ENCODE measurements around the gene JSRP1. TPM values are rescaled to one million over a fixed set of nuclear protein-coding genes. Genes with fewer than 3 reads are reported as not detected.

The JSRP1 gene
- total and polyA plus RNA-seq, 2 donors (not counting 1 experiment from before 2014, with no cell fraction given), result not detected

DNA sequence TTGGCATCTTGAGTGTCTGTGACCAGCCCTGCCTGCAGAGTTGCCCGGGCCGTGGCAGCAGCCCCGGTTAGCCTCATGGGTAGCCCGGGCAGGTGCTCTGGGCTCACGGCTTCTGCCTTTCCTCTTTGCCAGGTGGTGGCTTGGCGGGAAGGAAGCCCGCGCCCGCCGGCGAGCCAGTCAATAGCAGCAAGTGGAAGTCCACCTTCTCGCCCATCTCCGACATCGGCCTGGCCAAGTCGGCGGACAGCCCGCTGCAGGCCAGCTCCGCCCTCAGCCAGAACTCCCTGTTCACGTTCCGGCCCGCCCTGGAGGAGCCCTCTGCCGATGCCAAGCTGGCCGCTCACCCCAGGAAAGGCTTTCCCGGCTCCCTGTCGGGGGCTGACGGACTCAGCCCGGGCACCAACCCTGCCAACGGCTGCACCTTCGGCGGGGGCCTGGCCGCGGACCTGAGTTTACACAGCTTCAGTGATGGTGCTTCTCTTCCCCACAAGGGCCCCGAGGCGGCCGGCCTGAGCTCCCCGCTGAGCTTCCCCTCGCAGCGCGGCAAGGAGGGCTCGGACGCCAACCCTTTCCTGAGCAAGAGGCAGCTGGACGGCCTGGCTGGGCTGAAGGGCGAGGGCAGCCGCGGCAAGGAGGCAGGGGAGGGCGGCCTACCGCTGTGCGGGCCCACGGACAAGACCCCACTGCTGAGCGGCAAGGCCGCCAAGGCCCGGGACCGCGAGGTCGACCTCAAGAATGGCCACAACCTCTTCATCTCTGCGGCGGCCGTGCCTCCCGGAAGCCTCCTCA lies 30.0 kb downstream of the JSRP1 start:
- Histone ChIP-seq H3K27ac (ENCODE audit: insufficient read depth, low read length) (no peak overlapping the region), H2AFZ (ENCODE audit: low read length) (no peak overlapping the region), H3K27me3 (ENCODE audit: control insufficient read depth, insufficient read depth, low read length) (no peaks in the 10 kb centered on the region), H4K20me1 (ENCODE audit: control insufficient read depth, extremely low read depth, insufficient read depth, low read length) (no peaks in the 10 kb centered on the region), H3K4me1 (ENCODE audit: control insufficient read depth, extremely low read depth, insufficient read depth, low read length) (no peaks in the 10 kb centered on the region), H3K36me3 (ENCODE audit: control insufficient read depth, insufficient read depth, low read length) (peaks cover 42% of the 10 kb centered on the region), H3K9me3 (ENCODE audit: control insufficient read depth, insufficient read depth, low read depth, low read length) (no peaks in the 10 kb centered on the region), H3K9ac (ENCODE audit: insufficient read depth, low read length) (no peak overlapping the region), H3K4me2 (ENCODE audit: extremely low read depth, insufficient read depth, low read length) (no peak overlapping the region), H3K79me2 (ENCODE audit: control insufficient read depth, insufficient read depth, low read length) (no peaks in the 10 kb centered on the region), H3K4me3 (replicated peaks in 1 of 4; ENCODE audit: control extremely low read depth in 1 of 4, insufficient read depth in 1 of 4, low read depth in 3 of 4, low read length in 4 of 4) (no peak overlapping the region)
- no peak for DNase-seq (ENCODE audit: low read depth in 2 of 2)
- TF ChIP-seq, protein P1, sequence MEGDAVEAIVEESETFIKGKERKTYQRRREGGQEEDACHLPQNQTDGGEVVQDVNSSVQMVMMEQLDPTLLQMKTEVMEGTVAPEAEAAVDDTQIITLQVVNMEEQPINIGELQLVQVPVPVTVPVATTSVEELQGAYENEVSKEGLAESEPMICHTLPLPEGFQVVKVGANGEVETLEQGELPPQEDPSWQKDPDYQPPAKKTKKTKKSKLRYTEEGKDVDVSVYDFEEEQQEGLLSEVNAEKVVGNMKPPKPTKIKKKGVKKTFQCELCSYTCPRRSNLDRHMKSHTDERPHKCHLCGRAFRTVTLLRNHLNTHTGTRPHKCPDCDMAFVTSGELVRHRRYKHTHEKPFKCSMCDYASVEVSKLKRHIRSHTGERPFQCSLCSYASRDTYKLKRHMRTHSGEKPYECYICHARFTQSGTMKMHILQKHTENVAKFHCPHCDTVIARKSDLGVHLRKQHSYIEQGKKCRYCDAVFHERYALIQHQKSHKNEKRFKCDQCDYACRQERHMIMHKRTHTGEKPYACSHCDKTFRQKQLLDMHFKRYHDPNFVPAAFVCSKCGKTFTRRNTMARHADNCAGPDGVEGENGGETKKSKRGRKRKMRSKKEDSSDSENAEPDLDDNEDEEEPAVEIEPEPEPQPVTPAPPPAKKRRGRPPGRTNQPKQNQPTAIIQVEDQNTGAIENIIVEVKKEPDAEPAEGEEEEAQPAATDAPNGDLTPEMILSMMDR (conservative IDR thresholded peaks at IDR 0.05 in 1 of 2, IDR thresholded peaks at IDR 0.05 in 1 of 2; ENCODE audit: low read depth in 1 of 2, low read length in 2 of 2), result no peak
- no peak for TF ChIP-seq EZH2 (IDR thresholded peaks at IDR 0.05; ENCODE audit: low read length, missing control alignments)

DNA sequence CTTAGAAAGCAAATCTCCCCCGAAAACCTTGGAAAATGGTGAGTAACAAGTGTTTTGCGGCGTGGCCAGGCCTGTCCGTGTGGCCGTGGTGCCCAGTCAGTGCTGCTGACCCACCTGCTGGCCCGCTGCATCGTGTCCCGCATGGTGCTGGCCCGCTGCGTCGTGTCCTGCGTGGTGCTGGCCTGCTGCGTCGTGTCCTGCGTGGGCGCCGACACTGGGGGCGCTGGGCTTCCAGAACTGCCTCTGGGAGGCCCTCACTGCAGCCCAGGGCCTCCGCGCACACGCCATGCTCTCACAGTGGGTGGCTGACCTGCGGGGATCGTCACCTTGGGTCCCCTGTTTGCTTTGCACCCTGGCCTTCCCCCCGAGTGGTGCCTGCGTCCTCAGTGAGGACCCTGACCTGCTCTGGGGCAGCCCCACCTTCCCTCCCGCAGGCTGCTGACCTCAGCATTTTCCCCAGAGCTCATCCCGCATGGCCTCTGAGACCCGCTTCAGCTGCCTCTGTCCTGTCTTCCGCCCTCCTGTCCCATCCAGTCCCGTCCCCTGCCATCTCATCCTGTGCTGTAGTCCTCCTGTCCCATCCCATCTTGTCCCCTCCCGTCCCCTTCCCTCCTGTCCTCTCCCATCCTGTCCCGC lies 30.7 kb downstream of the JSRP1 start:
- no peaks in the 10 kb centered on the region for H3K79me2 ChIP-seq (ENCODE audit: control insufficient read depth, insufficient read depth, low read length)
- H3K9me3 ChIP-seq (ENCODE audit: control insufficient read depth, insufficient read depth, low read depth, low read length), result no peaks in the 10 kb centered on the region
- H3K4me3 ChIP-seq (replicated peaks in 1 of 4; ENCODE audit: control extremely low read depth in 1 of 4, insufficient read depth in 1 of 4, low read depth in 3 of 4, low read length in 4 of 4), result no peak overlapping the region
- TF ChIP-seq EZH2 (IDR thresholded peaks at IDR 0.05; ENCODE audit: low read length, missing control alignments), result no peak
- TF ChIP-seq, protein P1 (conservative IDR thresholded peaks at IDR 0.05 in 1 of 2, IDR thresholded peaks at IDR 0.05 in 1 of 2; ENCODE audit: low read depth in 1 of 2, low read length in 2 of 2), result no peak
- no peak for DNase-seq (ENCODE audit: low read depth in 2 of 2)
- H3K36me3 ChIP-seq (ENCODE audit: control insufficient read depth, insufficient read depth, low read length), result peaks cover 41% of the 10 kb centered on the region
- H3K9ac ChIP-seq (ENCODE audit: insufficient read depth, low read length), result no peak overlapping the region
- H3K27me3 ChIP-seq (ENCODE audit: control insufficient read depth, insufficient read depth, low read length), result no peaks in the 10 kb centered on the region
- H3K4me2 ChIP-seq (ENCODE audit: extremely low read depth, insufficient read depth, low read length), result no peak overlapping the region
- no peaks in the 10 kb centered on the region for H4K20me1 ChIP-seq (ENCODE audit: control insufficient read depth, extremely low read depth, insufficient read depth, low read length)
- H2AFZ ChIP-seq (ENCODE audit: low read length), result no peak overlapping the region
- no peaks in the 10 kb centered on the region for H3K4me1 ChIP-seq (ENCODE audit: control insufficient read depth, extremely low read depth, insufficient read depth, low read length)
- H3K27ac ChIP-seq (ENCODE audit: insufficient read depth, low read length), result no peak overlapping the region

DNA sequence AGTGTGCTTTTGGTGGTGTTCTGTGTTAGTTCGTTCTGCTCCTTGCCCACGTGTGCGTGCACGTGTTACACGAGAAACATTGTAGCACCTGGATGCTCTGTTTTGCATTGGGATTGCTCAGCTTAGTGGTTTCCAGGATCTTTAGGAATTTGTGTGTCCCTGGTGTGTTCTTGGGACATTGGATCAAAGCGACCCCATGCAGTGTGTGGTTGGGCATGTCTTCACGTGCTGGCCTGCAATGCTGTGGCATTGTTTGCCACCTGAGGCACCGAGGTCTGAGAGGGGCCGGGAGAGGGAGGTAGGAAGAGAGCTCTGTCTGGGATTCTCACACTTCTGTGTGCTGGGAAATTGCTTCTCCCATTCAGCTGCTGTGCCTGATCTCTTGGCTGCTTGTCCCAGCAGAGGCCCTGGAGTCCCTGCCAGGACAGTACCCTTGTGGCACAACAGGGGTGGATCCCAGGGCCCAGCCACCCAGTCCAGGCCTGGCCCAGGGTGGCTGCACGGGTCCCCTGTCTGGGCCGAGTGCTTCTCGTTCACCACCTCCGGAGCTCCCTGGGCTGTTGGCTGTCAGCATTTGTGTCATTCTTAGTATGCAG lies 31.4 kb downstream of the JSRP1 start:
- DNase-seq (ENCODE audit: low read depth in 2 of 2), result no peak
- H3K4me1 ChIP-seq (ENCODE audit: control insufficient read depth, extremely low read depth, insufficient read depth, low read length), result no peaks in the 10 kb centered on the region
- H3K36me3 ChIP-seq (ENCODE audit: control insufficient read depth, insufficient read depth, low read length), result peaks cover 47% of the 10 kb centered on the region
- peaks cover 3% of the 10 kb centered on the region for H3K79me2 ChIP-seq (ENCODE audit: control insufficient read depth, insufficient read depth, low read length)
- no peak overlapping the region for H2AFZ ChIP-seq (ENCODE audit: low read length)
- H4K20me1 ChIP-seq (ENCODE audit: control insufficient read depth, extremely low read depth, insufficient read depth, low read length), result no peaks in the 10 kb centered on the region
- H3K27me3 ChIP-seq (ENCODE audit: control insufficient read depth, insufficient read depth, low read length), result no peaks in the 10 kb centered on the region
- H3K9ac ChIP-seq (ENCODE audit: insufficient read depth, low read length), result no peak overlapping the region
- H3K4me2 ChIP-seq (ENCODE audit: extremely low read depth, insufficient read depth, low read length), result no peak overlapping the region
- H3K9me3 ChIP-seq (ENCODE audit: control insufficient read depth, insufficient read depth, low read depth, low read length), result no peaks in the 10 kb centered on the region
- H3K27ac ChIP-seq (ENCODE audit: insufficient read depth, low read length), result no peak overlapping the region
- H3K4me3 ChIP-seq (replicated peaks in 1 of 4; ENCODE audit: control extremely low read depth in 1 of 4, insufficient read depth in 1 of 4, low read depth in 3 of 4, low read length in 4 of 4), result no peak overlapping the region
- TF ChIP-seq EZH2 (IDR thresholded peaks at IDR 0.05; ENCODE audit: low read length, missing control alignments), result no peak
- TF ChIP-seq, protein P1 (conservative IDR thresholded peaks at IDR 0.05 in 1 of 2, IDR thresholded peaks at IDR 0.05 in 1 of 2; ENCODE audit: low read depth in 1 of 2, low read length in 2 of 2), result no peak

Data from fibroblast of lung (primary cell).